K562 (cell line): ENCODE data around the gene RNF223. TPM values are rescaled to one million over a fixed set of nuclear protein-coding genes. Genes with fewer than 3 reads are reported as not detected.
A peak's percentile ranks its signal among the peaks of the same experiment; 100 is the strongest.

Experiments used
- CBX2 ChIP-seq: fragments of 200-600 bp; sonication (generic); IDR thresholded peaks from one replicate; pipeline ENCODE4 v1.6.1; 2012; ENCODE audit warnings: mild to moderate bottlenecking, low read length, inconsistent platforms; ENCODE audit not compliant: insufficient read depth, poor library complexity, severe bottlenecking
- CEBPG ChIP-seq, 3 experiments: fragments of 200-800 bp in 1 of 3; sonication (Bioruptor generic) in 1 of 3; sonication (generic) in 1 of 3; formaldehyde crosslinking in 1 of 3; IDR thresholded peaks in 2 of 3; conservative IDR thresholded peaks in 1 of 3; 2 replicates each; pipeline versions ENCODE4 v1.6.1 to v1.8.0; 2016 to 2022; ENCODE audit warnings: missing compliant biosample characterization in 2 of 3, missing genetic modification characterization in 2 of 3, mild to moderate bottlenecking in 1 of 3, missing genetic modification reagents in 1 of 3
- CEBPZ ChIP-seq: fragments of 150-350 bp; IDR thresholded peaks from 2 replicates; pipeline ENCODE4 v1.6.1; 2014; ENCODE audit warnings: low read depth, mild to moderate bottlenecking, low read length, borderline replicate concordance
- CREBBP ChIP-seq: IDR thresholded peaks from one replicate; pipeline ENCODE4 v1.6.1; 2012; ENCODE audit warnings: low read depth, mild to moderate bottlenecking, control low read depth, inconsistent platforms, low read length
- GTF2E2 ChIP-seq: fragments of 200-800 bp; sonication (Bioruptor generic); IDR thresholded peaks from 2 replicates; pipeline ENCODE4 v1.6.1; 2016; ENCODE audit warnings: missing genetic modification characterization, missing compliant biosample characterization
- HNRNPLL ChIP-seq: fragments of 200-400 bp; formaldehyde crosslinking; IDR thresholded peaks from 2 replicates; pipeline ENCODE4 v1.6.1; 2017; ENCODE audit warnings: low read length, low read depth, mild to moderate bottlenecking; ENCODE audit not compliant: poor library complexity, severe bottlenecking
- MAZ ChIP-seq, 2 experiments: fragments of 450-650 bp in 1 of 2; sonication (generic) in 1 of 2; formaldehyde crosslinking; IDR thresholded peaks in 1 of 2; conservative IDR thresholded peaks in 1 of 2; 2 replicates each; pipeline versions ENCODE4 v1.4.0 to v1.5.0; 2020; ENCODE audit warnings: mild to moderate bottlenecking in 1 of 2, missing genetic modification reagents in 1 of 2
- MTA3 ChIP-seq: fragments of 450-650 bp; formaldehyde crosslinking; IDR thresholded peaks from 2 replicates; pipeline ENCODE4 v1.6.1; 2017; ENCODE audit warnings: mild to moderate bottlenecking, borderline replicate concordance
- NR2F6 ChIP-seq: fragments of 450-650 bp; formaldehyde crosslinking; IDR thresholded peaks from 2 replicates; pipeline ENCODE4 v1.4.0; 2020; ENCODE audit warnings: mild to moderate bottlenecking
- PBX2 ChIP-seq, 2 experiments: IDR thresholded peaks in 1 of 2; conservative IDR thresholded peaks in 1 of 2; 2 replicates each; pipeline ENCODE4 v1.6.1; 2016; ENCODE audit warnings: low read depth in 2 of 2, mild to moderate bottlenecking in 1 of 2, missing compliant biosample characterization in 1 of 2, missing genetic modification characterization in 1 of 2, moderate library complexity in 1 of 2
- RBM25 ChIP-seq: fragments of 200-400 bp; formaldehyde crosslinking; IDR thresholded peaks from 2 replicates; pipeline ENCODE4 v1.6.1; 2018; ENCODE audit warnings: low read length, low read depth, moderate library complexity; ENCODE audit not compliant: severe bottlenecking
- TAF15 ChIP-seq: fragments of 200-400 bp; formaldehyde crosslinking; IDR thresholded peaks from 2 replicates; pipeline ENCODE4 v1.6.1; 2017; ENCODE audit warnings: mild to moderate bottlenecking, low read depth, low read length, moderate library complexity
- U2AF2 ChIP-seq: fragments of 200-400 bp; formaldehyde crosslinking; optimal IDR thresholded peaks from 2 replicates; pipeline ENCODE3; 2017; ENCODE audit warnings: low read depth, mild to moderate bottlenecking, low read length
- ZNF23 ChIP-seq: fragments of 250-450 bp; sonication (Bioruptor Pico); IDR thresholded peaks from 2 replicates; pipeline ENCODE4 v1.4.0; 2020; ENCODE audit warnings: mild to moderate bottlenecking
- polyA plus RNA-seq, 8 experiments: library from polyadenylated mRNA; depleted of rRNA in 4 of 8; stranded (reverse) in 5 of 8; unstranded in 3 of 8; fragments of >200 nt; fragmentation: Nextera tagmentation in 2 of 8; fragmentation: Illumina TruSeq in 1 of 8; extraction: Ambion mirVana in 2 of 8; extraction: Trizol in 1 of 8; gene quantifications; 2 replicates each; pipeline versions ENCODE4 v1.2.1 to v1.2.3, GENCODE V29; 2011 to 2014; ENCODE audit warnings: inconsistent platforms in 1 of 8, missing spikeins in 1 of 8
- total RNA-seq, 7 experiments: library from RNA; depleted of rRNA in 6 of 7; stranded (reverse); fragments of >200 nt in 6 of 7; fragmentation: Illumina TruSeq in 2 of 7; extraction: Trizol in 2 of 7; gene quantifications; 2 replicates each; pipeline versions ENCODE4 v1.2.1 to v1.2.3, GENCODE V29; 2011 to 2021; ENCODE audit warnings: low replicate concordance in 1 of 7
- TF ChIP-seq, protein P1 (sequence below): sonication (generic); formaldehyde crosslinking; IDR thresholded peaks from 2 replicates; pipeline ENCODE4 v1.9.0; 2022; ENCODE audit warnings: mild to moderate bottlenecking, missing genetic modification reagents
- TF ChIP-seq, protein P2 (sequence below): fragments of 450-650 bp; IDR thresholded peaks from 2 replicates; pipeline ENCODE4 v1.6.1; 2016; ENCODE audit warnings: missing biosample characterization, missing genetic modification characterization

The RNF223 gene
- total and polyA plus RNA-seq, 9 of the 15 experiments (the other 6 are each of a cell fraction or from before 2014, with no cell fraction given) = 0.04 to 0.32 TPM; not detected in 7

DNA sequence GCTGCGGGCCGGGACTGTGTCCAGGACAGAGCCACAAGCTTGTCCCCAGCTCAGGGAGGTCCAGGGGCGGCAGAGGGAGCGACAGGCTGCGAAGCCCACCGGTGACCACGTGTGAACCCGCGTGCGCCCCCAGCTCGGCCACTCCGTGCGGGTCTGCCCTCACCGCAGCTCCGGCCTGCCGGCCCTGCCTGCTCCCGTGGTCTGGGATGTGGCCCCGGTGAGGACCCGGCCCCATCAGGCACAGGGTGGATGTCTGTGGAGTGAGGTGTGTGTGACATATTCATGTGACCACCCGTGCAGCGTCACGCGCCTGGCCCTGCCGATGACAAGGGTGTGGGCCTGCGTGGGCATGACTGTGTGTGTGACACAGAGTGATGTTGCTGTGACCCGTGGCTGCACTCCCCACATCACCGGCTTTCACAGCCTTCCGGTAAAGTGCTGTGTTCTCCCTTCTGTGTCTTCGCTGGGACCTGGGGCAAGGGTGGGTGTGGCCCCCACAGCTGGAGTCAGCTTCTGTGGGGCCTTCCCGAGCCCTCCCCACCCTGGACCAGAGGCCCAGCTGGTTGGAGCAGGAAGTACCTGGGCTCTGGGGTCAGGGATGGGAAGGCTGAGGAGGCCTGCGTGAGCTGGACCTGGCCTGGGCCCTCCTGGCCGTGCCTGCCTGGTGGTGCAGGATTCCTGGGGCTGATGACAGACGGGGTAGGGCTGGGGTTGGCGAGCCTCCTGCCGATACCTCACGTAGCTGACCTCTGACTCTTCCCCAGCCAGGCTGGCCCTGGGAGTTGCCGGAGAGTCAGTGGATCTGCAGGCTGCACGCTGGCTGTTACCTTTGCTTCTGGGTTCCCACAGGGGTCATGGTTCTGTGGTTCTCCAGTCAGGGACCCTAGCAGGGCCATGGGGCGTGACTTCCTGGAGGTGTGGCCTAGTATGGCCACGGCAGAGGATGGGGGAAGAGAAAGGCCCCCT is 4.1 kb downstream of the RNF223 start (continued):
- no peak for TF ChIP-seq CBX2
- TF ChIP-seq U2AF2 = no peak
- TF ChIP-seq CEBPZ = no peak
- TF ChIP-seq HNRNPLL = no peak
- TF ChIP-seq MTA3 = no peak
- TF ChIP-seq, protein P1, sequence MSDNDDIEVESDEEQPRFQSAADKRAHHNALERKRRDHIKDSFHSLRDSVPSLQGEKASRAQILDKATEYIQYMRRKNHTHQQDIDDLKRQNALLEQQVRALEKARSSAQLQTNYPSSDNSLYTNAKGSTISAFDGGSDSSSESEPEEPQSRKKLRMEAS (CRISPR knock-in tag) = peak; percentile 49; the same call in 1 of the 2 replicates
- TF ChIP-seq CREBBP = no peak
- no peak for TF ChIP-seq RBM25
- TF ChIP-seq GTF2E2 (tag) = no peak
- no peak for TF ChIP-seq PBX2 (CRISPR knock-in tag; IDR thresholded peaks at IDR 0.05; ENCODE audit: low read depth)
- TF ChIP-seq PBX2 (tag; conservative IDR thresholded peaks at IDR 0.05; ENCODE audit: low read depth) = no peak
- TF ChIP-seq, protein P2, sequence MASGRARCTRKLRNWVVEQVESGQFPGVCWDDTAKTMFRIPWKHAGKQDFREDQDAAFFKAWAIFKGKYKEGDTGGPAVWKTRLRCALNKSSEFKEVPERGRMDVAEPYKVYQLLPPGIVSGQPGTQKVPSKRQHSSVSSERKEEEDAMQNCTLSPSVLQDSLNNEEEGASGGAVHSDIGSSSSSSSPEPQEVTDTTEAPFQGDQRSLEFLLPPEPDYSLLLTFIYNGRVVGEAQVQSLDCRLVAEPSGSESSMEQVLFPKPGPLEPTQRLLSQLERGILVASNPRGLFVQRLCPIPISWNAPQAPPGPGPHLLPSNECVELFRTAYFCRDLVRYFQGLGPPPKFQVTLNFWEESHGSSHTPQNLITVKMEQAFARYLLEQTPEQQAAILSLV = no peak
- TF ChIP-seq CEBPG (CRISPR knock-in tag; IDR thresholded peaks at IDR 0.05) = no peak
- TF ChIP-seq CEBPG (tag; conservative IDR thresholded peaks at IDR 0.05 in 1 of 2, IDR thresholded peaks at IDR 0.05 in 1 of 2) = no peak
- TF ChIP-seq MAZ (CRISPR knock-in tag; conservative IDR thresholded peaks at IDR 0.05 in 1 of 2, IDR thresholded peaks at IDR 0.05 in 1 of 2) = no peak
- no peak for TF ChIP-seq NR2F6 (CRISPR knock-in tag)
- no peak for TF ChIP-seq ZNF23 (CRISPR knock-in tag)
- TF ChIP-seq TAF15 = no peak
